H1 (cell line): ENCODE data around the gene AMPD1. TPM values are rescaled to one million over a fixed set of nuclear protein-coding genes. Genes with fewer than 3 reads are reported as not detected.
A peak's percentile ranks its signal among the peaks of the same experiment; 100 is the strongest.

ENCODE experiments used
- ASH2L ChIP-seq: fragments of 200-600, 300-600 bp; sonication (generic); IDR thresholded peaks from one replicate; pipeline ENCODE4 v1.7.1; 2017; ENCODE audit warnings: low read length
- CBX5 ChIP-seq: fragments of 300-800, 300-1000 bp; sonication (generic); IDR thresholded peaks from 2 replicates; pipeline ENCODE4 v1.7.1; 2016; ENCODE audit warnings: antibody characterized with exemption, low read length, low read depth
- CEBPB ChIP-seq: IDR thresholded peaks from 2 replicates; pipeline ENCODE4 v1.6.1; 2012; ENCODE audit warnings: low read depth, low read length
- CTCF ChIP-seq, 3 experiments: IDR thresholded peaks; 1 replicate in 2 of 3; 2 replicates in 1 of 3; pipeline versions ENCODE4 v1.5.1 to v1.6.1; 2011; ENCODE audit warnings: low read length in 3 of 3, mild to moderate bottlenecking in 3 of 3, inconsistent platforms in 2 of 3, low read depth in 1 of 3, moderate library complexity in 1 of 3; ENCODE audit not compliant: insufficient read depth in 1 of 3; ENCODE audit errors: control extremely low read depth in 1 of 3
- E2F6 ChIP-seq: IDR thresholded peaks from 2 replicates; pipeline ENCODE4 v1.6.1; 2012; ENCODE audit warnings: inconsistent platforms
- EGR1 ChIP-seq: IDR thresholded peaks from 2 replicates; pipeline ENCODE4 v1.6.1; 2011; ENCODE audit warnings: low read depth, low read length, borderline replicate concordance
- EP300 ChIP-seq, 2 experiments: IDR thresholded peaks; 1 replicate in 1 of 2; 2 replicates in 1 of 2; pipeline ENCODE4 v1.6.1; 2011 to 2012; ENCODE audit warnings: low read depth in 2 of 2, low read length in 2 of 2, mild to moderate bottlenecking in 2 of 2, borderline replicate concordance in 1 of 2, inconsistent platforms in 1 of 2, moderate library complexity in 1 of 2
- HDAC2 ChIP-seq, 2 experiments: fragments of 300-600 bp in 1 of 2; sonication (generic) in 1 of 2; IDR thresholded peaks; 2 replicates each; pipeline ENCODE4 v1.6.1; 2011 to 2012; ENCODE audit warnings: low read depth in 2 of 2, low read length in 2 of 2, mild to moderate bottlenecking in 2 of 2, moderate library complexity in 2 of 2, borderline replicate concordance in 1 of 2, inconsistent platforms in 1 of 2
- JUN ChIP-seq: IDR thresholded peaks from 2 replicates; pipeline ENCODE4 v1.6.1; 2011; ENCODE audit warnings: low read depth, mild to moderate bottlenecking, improper control_type of control experiment, low read length
- JUND ChIP-seq: IDR thresholded peaks from 2 replicates; pipeline ENCODE4 v1.6.1; 2011; ENCODE audit warnings: mild to moderate bottlenecking, improper control_type of control experiment, low read length
- MAX ChIP-seq: IDR thresholded peaks from 2 replicates; pipeline ENCODE4 v1.6.1; 2012; ENCODE audit warnings: inconsistent platforms
- POLR2A ChIP-seq, 2 experiments: IDR thresholded peaks; 1 replicate in 1 of 2; 2 replicates in 1 of 2; pipeline ENCODE4 v1.6.1; 2011; ENCODE audit warnings: low read depth in 2 of 2, low read length in 2 of 2, mild to moderate bottlenecking in 2 of 2; ENCODE audit errors: control extremely low read depth in 1 of 2
- RBBP5 ChIP-seq: IDR thresholded peaks from 2 replicates; pipeline ENCODE4 v1.7.1; 2012; ENCODE audit warnings: low read depth, mild to moderate bottlenecking, inconsistent platforms, low read length, moderate library complexity, borderline replicate concordance
- RXRA ChIP-seq: IDR thresholded peaks from 2 replicates; pipeline ENCODE4 v1.6.1; 2011; ENCODE audit warnings: low read depth, mild to moderate bottlenecking, low read length, moderate library complexity; ENCODE audit not compliant: insufficient read depth
- SIX5 ChIP-seq: IDR thresholded peaks from 2 replicates; pipeline ENCODE4 v1.6.1; 2011; ENCODE audit warnings: mild to moderate bottlenecking, low read depth, low read length
- SP2 ChIP-seq: IDR thresholded peaks from 2 replicates; pipeline ENCODE4 v1.6.1; 2012; ENCODE audit warnings: mild to moderate bottlenecking, low read length, inconsistent platforms
- SP4 ChIP-seq: IDR thresholded peaks from 2 replicates; pipeline ENCODE4 v1.6.1; 2012; ENCODE audit warnings: low read length, inconsistent platforms
- SRF ChIP-seq: IDR thresholded peaks from 2 replicates; pipeline ENCODE4 v1.6.1; 2011; ENCODE audit warnings: mild to moderate bottlenecking, low read depth, low read length, moderate library complexity
- TEAD4 ChIP-seq: IDR thresholded peaks from 2 replicates; pipeline ENCODE4 v1.6.1; 2012; ENCODE audit warnings: low read depth, low read length, inconsistent platforms, mixed read lengths
- ZNF274 ChIP-seq: IDR thresholded peaks from 2 replicates; pipeline ENCODE4 v1.7.0; 2012; ENCODE audit warnings: low read length, borderline replicate concordance; ENCODE audit errors: extremely low read depth
- polyA plus RNA-seq, 7 experiments: library from polyadenylated mRNA; depleted of rRNA in 3 of 7; stranded (reverse) in 5 of 7; unstranded in 2 of 7; fragments of >200 nt in 5 of 7; fragments of 200-250 nt in 2 of 7; gene quantifications; 1 replicate in 5 of 7; 2 replicates in 1 of 7; 4 replicates in 1 of 7; pipeline versions ENCODE4 v1.2.1 to v1.2.3, GENCODE V29; 2011 to 2013; ENCODE audit warnings: missing spikeins in 2 of 7, mixed read lengths in 2 of 7
- total RNA-seq: library from RNA; stranded (reverse); fragmentation: NEBNext Ultra II Directional; extraction: Animal tissue kit (Norgen Biotek cat#: 25700); gene quantifications from 2 replicates; pipeline ENCODE4 v1.2.1, GENCODE V29; 2021

Gene AMPD1
- total and polyA plus RNA-seq, 2 of the 8 experiments (the other 6 are each of a cell fraction or from before 2014, with no cell fraction given), result not detected

DNA sequence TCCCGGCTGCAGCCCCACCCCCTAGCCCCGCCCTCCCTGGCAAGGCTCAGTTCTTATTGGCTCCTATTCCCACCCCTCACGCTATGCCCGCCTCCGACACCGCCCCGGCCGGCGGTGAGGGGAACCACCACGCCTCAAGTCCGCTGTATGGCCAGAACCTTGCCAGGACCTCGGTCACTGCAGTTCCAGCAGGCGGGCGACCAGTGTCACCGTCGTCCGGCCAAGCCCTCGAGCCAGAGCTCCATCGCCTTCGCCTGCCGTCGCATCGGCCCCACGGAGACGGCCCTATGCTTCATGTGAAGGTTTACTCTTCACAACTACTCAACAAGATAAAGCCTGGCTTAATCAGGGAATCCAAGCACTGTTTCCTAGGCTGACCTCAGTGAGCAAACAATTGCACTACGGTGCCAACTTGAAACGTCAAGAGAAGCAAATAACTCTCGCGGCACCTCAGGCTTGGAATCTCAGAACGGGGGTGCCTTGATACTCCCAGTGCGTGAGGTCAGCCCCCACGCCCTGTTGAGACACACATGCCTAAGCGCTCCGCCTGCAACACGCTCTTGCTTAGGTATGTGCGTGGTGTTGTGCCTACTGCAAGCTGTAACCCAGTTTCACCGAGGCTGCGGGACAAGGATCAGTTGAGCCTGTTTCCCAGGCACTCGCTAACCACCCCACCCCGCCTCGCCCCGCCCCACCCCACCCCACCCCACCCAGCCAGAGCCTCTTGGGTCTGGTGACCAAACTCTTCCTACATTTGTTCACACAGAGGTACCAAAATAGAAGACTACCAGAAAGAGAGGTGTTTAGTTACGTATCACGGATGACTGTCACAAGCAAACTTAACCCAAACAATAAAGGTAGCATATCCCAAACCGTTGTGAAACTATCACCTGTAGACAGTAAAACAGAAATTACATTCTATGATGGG, 25.0 kb downstream of the AMPD1 start (continued):
- TF ChIP-seq E2F6, result peak; percentile 42; the same call in 1 of the 2 replicates
- TF ChIP-seq JUND, result no peak
- TF ChIP-seq ZNF274, result no peak
- no peak for TF ChIP-seq CBX5
- no peak for TF ChIP-seq JUN
- TF ChIP-seq RBBP5, result no peak
- no peak for TF ChIP-seq ASH2L
- no peak for TF ChIP-seq HDAC2 (IDR thresholded peaks at IDR 0.05; ENCODE audit: borderline replicate concordance in 1 of 2, low read depth in 2 of 2, low read length in 2 of 2)
- no peak for TF ChIP-seq SIX5
- no peak for TF ChIP-seq SP4
- TF ChIP-seq CEBPB, result no peak
- TF ChIP-seq MAX, result 0 out of 2 replicates have a peak, but pooled peaks have one; percentile 11
- peak in 1 of 2 experiments; percentile 60; a peak in 1 of 3 replicates for TF ChIP-seq POLR2A (IDR thresholded peaks at IDR 0.05; ENCODE audit: control extremely low read depth in 1 of 2, low read depth in 2 of 2, low read length in 2 of 2)
- peak; percentile 13; the same call in 1 of the 2 replicates for TF ChIP-seq SP2
- TF ChIP-seq EGR1, result no peak
- TF ChIP-seq SRF, result no peak
- TF ChIP-seq EP300 (IDR thresholded peaks at IDR 0.05; ENCODE audit: borderline replicate concordance in 1 of 2, low read depth in 2 of 2, low read length in 2 of 2), result no peak
- no peak for TF ChIP-seq RXRA
- peak in 1 of 3 experiments; percentile 6; a peak in 1 of 4 replicates for TF ChIP-seq CTCF (IDR thresholded peaks at IDR 0.05; ENCODE audit: control extremely low read depth in 1 of 3, insufficient read depth in 1 of 3, low read depth in 1 of 3, low read length in 3 of 3)
- TF ChIP-seq TEAD4, result no peak
